ENCODE results near the gene MID2.
A peak's percentile ranks its signal among the peaks of the same experiment; 100 is the strongest.
"Not testable (repeated sequence)": the region's sequence is repeated elsewhere in the genome, so short reads cannot be mapped to it uniquely, and the experiment has no call there.

Gene MID2

GRCh38 chrX:107825698-107826237 lies at the start of gene MID2:
TSS of gene MID2 (plus strand) at chrX:107825866. CDS start at chrX:107826427, 561 bp downstream.
- H3K27ac ChIP-seq (ENCODE audit: low read depth, low read length) = peak within 1 kb of the TSS; percentile 67
- H3K9me3 ChIP-seq (ENCODE audit: low read length) = no peaks in the 10 kb centered on the region
- no peak within 1 kb of the TSS for H3K9ac ChIP-seq (ENCODE audit: low read length)
- H3K4me3 ChIP-seq (ENCODE audit: low read depth in 1 of 2, low read length in 2 of 2) = peak within 1 kb of the TSS; percentile 21 to 55
- peaks cover 6% of the 10 kb centered on the region for H3K4me1 ChIP-seq (ENCODE audit: insufficient read depth, low read length)
- H3K27me3 ChIP-seq (ENCODE audit: control insufficient read depth in 1 of 2, insufficient read depth in 2 of 2, low read length in 2 of 2) = no peaks in the 10 kb centered on the region
- H3K36me3 ChIP-seq (ENCODE audit: insufficient read depth, low read length) = no peaks in the 10 kb centered on the region

- peaks cover 0 to 33% of the 10 kb centered on the region in 2 donors for H3K27me3 ChIP-seq (ENCODE audit: control insufficient read depth in 1 of 2, insufficient read depth in 2 of 2, low read length in 2 of 2)
- H3K9ac ChIP-seq (ENCODE audit: low read length) = peak overlapping the region; percentile 44
- no peaks in the 10 kb centered on the region for H3K9me3 ChIP-seq (ENCODE audit: low read length)
- no peaks in the 10 kb centered on the region for H3K4me1 ChIP-seq (ENCODE audit: insufficient read depth, low read length)
- peak overlapping the region; percentile 44 to 58 for H3K4me3 ChIP-seq (ENCODE audit: low read depth in 1 of 2, low read length in 2 of 2)
- H3K27ac ChIP-seq (ENCODE audit: low read depth, low read length) = peak overlapping the region; percentile 47
- no peaks in the 10 kb centered on the region for H3K36me3 ChIP-seq (ENCODE audit: insufficient read depth, low read length)
These were observed 48.8 kb upstream of the MID2 start for GRCh38 chrX:107776649-107777535.

GRCh38 chrX:107777536-107777832 lies 48.2 kb upstream of the MID2 start, which contains the start of gene NCBP2L:
TSS of gene NCBP2L (plus strand) at chrX:107777733. CDS start at chrX:107794221, 16,488 bp downstream.
- Histone ChIP-seq H3K9ac (ENCODE audit: low read length) (peak within 1 kb of the TSS; percentile 44), H3K4me3 (ENCODE audit: low read depth in 1 of 2, low read length in 2 of 2) (peak within 1 kb of the TSS; percentile 44 to 58), H3K27me3 (ENCODE audit: control insufficient read depth in 1 of 2, insufficient read depth in 2 of 2, low read length in 2 of 2) (peaks cover 0 to 33% of the 10 kb centered on the region in 2 donors)

GRCh38 chrX:107780525-107780924 lies 45.1 kb upstream of the MID2 start:
- Histone ChIP-seq H3K9me3 (ENCODE audit: low read length) (no peaks in the 10 kb centered on the region), H3K27me3 (ENCODE audit: control insufficient read depth in 1 of 2, insufficient read depth in 2 of 2, low read length in 2 of 2) (peaks cover 0 to 26% of the 10 kb centered on the region in 2 donors), H3K36me3 (ENCODE audit: insufficient read depth, low read length) (no peaks in the 10 kb centered on the region), H3K4me3 (ENCODE audit: low read depth in 1 of 2, low read length in 2 of 2) (no peak overlapping the region), H3K4me1 (ENCODE audit: insufficient read depth, low read length) (no peaks in the 10 kb centered on the region), H3K9ac (ENCODE audit: low read length) (no peak overlapping the region), H3K27ac (ENCODE audit: low read depth, low read length) (no peak overlapping the region)

More at GRCh38 chrX:107777536-107777832, 48.2 kb upstream of the MID2 start, which contains the start of gene NCBP2L:
- H3K27ac ChIP-seq (ENCODE audit: low read depth, low read length) = peak within 1 kb of the TSS; percentile 47
- H3K9me3 ChIP-seq (ENCODE audit: low read length) = no peaks in the 10 kb centered on the region
- no peaks in the 10 kb centered on the region for H3K4me1 ChIP-seq (ENCODE audit: insufficient read depth, low read length)
- H3K36me3 ChIP-seq (ENCODE audit: insufficient read depth, low read length) = no peaks in the 10 kb centered on the region

- Histone ChIP-seq H3K4me3 (ENCODE audit: low read depth in 1 of 2, low read length in 2 of 2) (no peak overlapping the region), H3K9ac (ENCODE audit: low read length) (no peak overlapping the region), H3K9me3 (ENCODE audit: low read length) (no peaks in the 10 kb centered on the region), H3K27me3 (ENCODE audit: control insufficient read depth in 1 of 2, insufficient read depth in 2 of 2, low read length in 2 of 2) (peaks cover 0 to 3% of the 10 kb centered on the region in 2 donors), H3K36me3 (ENCODE audit: insufficient read depth, low read length) (no peaks in the 10 kb centered on the region), H3K4me1 (ENCODE audit: insufficient read depth, low read length) (peaks cover 3% of the 10 kb centered on the region), H3K27ac (ENCODE audit: low read depth, low read length) (no peak overlapping the region)
These were observed 37.8 kb upstream of the MID2 start for GRCh38 chrX:107787827-107788226.

GRCh38 chrX:107804427-107804826 lies 21.2 kb upstream of the MID2 start:
- H3K36me3 ChIP-seq (ENCODE audit: insufficient read depth, low read length) = no peaks in the 10 kb centered on the region
- H3K9ac ChIP-seq (ENCODE audit: low read length) = no peak overlapping the region
- no peak overlapping the region for H3K27ac ChIP-seq (ENCODE audit: low read depth, low read length)
- peaks cover 7% of the 10 kb centered on the region in 2 donors for H3K27me3 ChIP-seq (ENCODE audit: control insufficient read depth in 1 of 2, insufficient read depth in 2 of 2, low read length in 2 of 2)
- H3K9me3 ChIP-seq (ENCODE audit: low read length) = peaks cover 6% of the 10 kb centered on the region
- no peak overlapping the region for H3K4me3 ChIP-seq (ENCODE audit: low read depth in 1 of 2, low read length in 2 of 2)
- H3K4me1 ChIP-seq (ENCODE audit: insufficient read depth, low read length) = no peaks in the 10 kb centered on the region

- no peaks in the 10 kb centered on the region for H3K36me3 ChIP-seq (ENCODE audit: insufficient read depth, low read length)
- peaks cover 6% of the 10 kb centered on the region for H3K9me3 ChIP-seq (ENCODE audit: low read length)
- H3K27me3 ChIP-seq (ENCODE audit: control insufficient read depth in 1 of 2, insufficient read depth in 2 of 2, low read length in 2 of 2) = peaks cover under 1 to 7% of the 10 kb centered on the region in 2 donors
- no peaks in the 10 kb centered on the region for H3K4me1 ChIP-seq (ENCODE audit: insufficient read depth, low read length)
- H3K4me3 ChIP-seq (ENCODE audit: low read depth in 1 of 2, low read length in 2 of 2) = no peak overlapping the region
- no peak overlapping the region for H3K27ac ChIP-seq (ENCODE audit: low read depth, low read length)
- H3K9ac ChIP-seq (ENCODE audit: low read length) = no peak overlapping the region
These were observed 20.5 kb upstream of the MID2 start for GRCh38 chrX:107805179-107805578.

- not testable (repeated sequence) for H3K27me3 ChIP-seq (ENCODE audit: control insufficient read depth in 1 of 2, insufficient read depth in 2 of 2, low read length in 2 of 2); H3K9ac ChIP-seq (ENCODE audit: low read length); H3K36me3 ChIP-seq (ENCODE audit: insufficient read depth, low read length); H3K27ac ChIP-seq (ENCODE audit: low read depth, low read length); H3K9me3 ChIP-seq (ENCODE audit: low read length); H3K4me1 ChIP-seq (ENCODE audit: insufficient read depth, low read length); H3K4me3 ChIP-seq (ENCODE audit: low read depth in 1 of 2, low read length in 2 of 2)
These were observed 15.6 kb upstream of the MID2 start for GRCh38 chrX:107810053-107810452.

GRCh38 chrX:107818900-107819521 lies 6.7 kb upstream of the MID2 start:
- H3K27ac ChIP-seq (ENCODE audit: low read depth, low read length) = no peak overlapping the region

GRCh38 chrX:107823042-107823441 lies 2.6 kb upstream of the MID2 start:
- no peaks in the 10 kb centered on the region for H3K9me3 ChIP-seq (ENCODE audit: low read length)
- no peak overlapping the region for H3K27ac ChIP-seq (ENCODE audit: low read depth, low read length)
- peaks cover 6% of the 10 kb centered on the region for H3K4me1 ChIP-seq (ENCODE audit: insufficient read depth, low read length)
- H3K36me3 ChIP-seq (ENCODE audit: insufficient read depth, low read length) = no peaks in the 10 kb centered on the region
- no peak overlapping the region for H3K9ac ChIP-seq (ENCODE audit: low read length)
- H3K27me3 ChIP-seq (ENCODE audit: control insufficient read depth in 1 of 2, insufficient read depth in 2 of 2, low read length in 2 of 2) = no peaks in the 10 kb centered on the region
- no peak overlapping the region for H3K4me3 ChIP-seq (ENCODE audit: low read depth in 1 of 2, low read length in 2 of 2)

More at GRCh38 chrX:107818900-107819521, 6.7 kb upstream of the MID2 start:
- Histone ChIP-seq H3K9me3 (ENCODE audit: low read length) (no peaks in the 10 kb centered on the region), H3K4me3 (ENCODE audit: low read depth in 1 of 2, low read length in 2 of 2) (no peak overlapping the region), H3K27me3 (ENCODE audit: control insufficient read depth in 1 of 2, insufficient read depth in 2 of 2, low read length in 2 of 2) (no peaks in the 10 kb centered on the region), H3K36me3 (ENCODE audit: insufficient read depth, low read length) (no peaks in the 10 kb centered on the region), H3K4me1 (ENCODE audit: insufficient read depth, low read length) (no peaks in the 10 kb centered on the region), H3K9ac (ENCODE audit: low read length) (no peak overlapping the region)

GRCh38 chrX:107823456-107823855 lies 2.2 kb upstream of the MID2 start:
- Histone ChIP-seq H3K9ac (ENCODE audit: low read length) (no peak overlapping the region), H3K4me3 (ENCODE audit: low read depth in 1 of 2, low read length in 2 of 2) (no peak overlapping the region), H3K27me3 (ENCODE audit: control insufficient read depth in 1 of 2, insufficient read depth in 2 of 2, low read length in 2 of 2) (no peaks in the 10 kb centered on the region), H3K4me1 (ENCODE audit: insufficient read depth, low read length) (peaks cover 6% of the 10 kb centered on the region), H3K36me3 (ENCODE audit: insufficient read depth, low read length) (no peaks in the 10 kb centered on the region), H3K9me3 (ENCODE audit: low read length) (no peaks in the 10 kb centered on the region), H3K27ac (ENCODE audit: low read depth, low read length) (no peak overlapping the region)
